COR-L47 (cell line): Measurements from ENCODE around the gene DAZ1.
"Not testable (repeated sequence)": the region's sequence is repeated elsewhere in the genome, so short reads cannot be mapped to it uniquely, and the experiment has no call there.

Experiments used
- DNase-seq: peaks from one replicate; lab custom pipeline; 2025; lab: John Stamatoyannopoulos, UW

The DAZ1 gene

GRCh38 chrY:23198908-23199307 is at the start of gene DAZ1:
DAZ1 (minus strand) TSS chrY:23199008; CDS start chrY:23198800, 208 bp downstream.
- not testable (repeated sequence) for DNase-seq

DNA sequence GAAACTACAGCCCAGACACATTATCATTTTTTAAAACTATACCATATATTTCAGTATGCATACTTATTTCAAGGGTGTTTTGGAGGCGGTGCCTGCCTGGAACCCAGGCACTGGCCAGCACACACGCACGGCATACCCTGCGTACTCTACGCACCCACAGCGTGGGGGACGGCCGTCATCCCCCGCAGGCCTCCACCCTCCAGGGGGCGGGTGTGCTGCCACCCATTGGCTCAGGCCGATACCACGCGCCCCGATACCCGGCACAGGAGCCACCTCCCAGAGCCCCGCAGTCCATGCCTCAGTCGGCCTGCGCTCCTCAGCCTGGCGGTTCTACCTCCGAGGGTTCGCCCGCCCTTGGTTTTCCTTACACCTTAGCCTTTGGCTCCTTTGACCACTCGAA is 20.4 kb upstream of the DAZ1 start, which contains the start of gene DAZ2:
Gene DAZ2 (plus strand): TSS at position 301 of the 400 bp plus-strand sequence. CDS start 208 bp downstream, outside the sequence.
- DNase-seq = not testable (repeated sequence)

- not testable (repeated sequence) for DNase-seq
These were observed 11.9 kb upstream of the DAZ1 start for GRCh38 chrY:23210681-23211080.

DNA sequence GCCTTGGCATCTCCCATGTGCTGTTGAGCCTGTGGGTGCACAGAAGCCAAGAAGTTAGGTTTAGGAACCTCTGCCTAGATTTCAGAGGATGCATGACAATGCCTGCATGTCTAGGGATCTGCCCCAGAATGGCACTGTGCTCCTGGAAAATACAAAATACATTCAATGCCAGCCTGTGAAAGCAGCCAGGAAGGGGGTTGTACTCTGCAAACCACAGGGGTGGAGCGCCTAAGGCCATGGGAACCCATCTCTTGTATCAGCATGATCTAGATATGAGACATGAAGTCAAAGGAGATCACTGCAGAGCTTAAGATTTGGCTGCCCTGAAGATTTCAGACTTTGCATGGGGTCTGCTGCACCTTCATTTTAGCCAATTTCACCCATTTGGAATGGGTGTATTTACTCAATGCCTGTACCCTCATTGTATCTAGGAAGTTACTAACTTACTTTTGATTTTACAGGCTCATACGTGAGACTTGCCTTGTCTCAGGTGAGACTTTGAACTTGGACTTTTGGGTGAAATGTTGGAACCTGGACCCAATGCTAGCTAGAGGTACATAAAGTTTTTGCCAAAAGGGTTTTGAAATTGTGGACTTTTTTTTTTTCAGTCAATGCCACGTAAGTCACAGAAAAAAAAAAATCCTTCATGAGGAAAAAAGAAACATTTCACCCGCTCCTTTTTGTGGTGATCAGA is 11.1 kb upstream of the DAZ1 start:
- DNase-seq = not testable (repeated sequence)

DNA sequence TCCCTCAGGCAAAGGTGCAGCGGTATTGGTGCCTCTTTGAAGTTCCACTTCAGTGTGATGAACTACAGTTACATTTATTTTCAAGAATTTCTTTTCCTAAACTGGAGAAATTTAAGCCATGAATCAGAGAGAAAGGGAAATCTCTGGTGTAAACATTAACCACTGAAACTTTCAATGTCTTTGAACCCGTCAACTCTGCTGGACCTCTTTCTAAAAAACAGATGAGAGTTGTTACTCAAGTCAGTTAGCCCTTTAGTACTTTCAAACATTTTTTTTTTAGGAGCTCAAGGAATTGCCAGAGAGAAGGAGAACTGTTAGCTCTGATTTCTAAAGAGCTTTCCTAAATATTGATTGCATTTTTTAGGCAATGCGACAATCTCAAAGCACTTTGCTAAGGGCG is 8.6 kb upstream of the DAZ1 start:
- not testable (repeated sequence) for DNase-seq
